ENCODE results near the gene NLRC3.

Gene NLRC3

GRCh38 chr16:3590736-3591435 lies 13.7 kb upstream of the NLRC3 start:
- no peak for DNase-seq (ENCODE audit: extremely low spot score)
- POLR2A ChIA-PET, result no interaction called here
- no peak for TF ChIP-seq SUZ12 (IDR thresholded peaks at IDR 0.05)
- TF ChIP-seq ZNF384 (IDR thresholded peaks at IDR 0.05), result no peak
- TF ChIP-seq ARNT (IDR thresholded peaks at IDR 0.05), result no peak
- no peak for TF ChIP-seq CTBP1 (IDR thresholded peaks at IDR 0.05; ENCODE audit: borderline replicate concordance)
- TF ChIP-seq TARDBP (IDR thresholded peaks at IDR 0.05), result no peak
- no peak for TF ChIP-seq HDGF (IDR thresholded peaks at IDR 0.05; ENCODE audit: borderline replicate concordance)
- no peak for TF ChIP-seq SP1 (IDR thresholded peaks at IDR 0.05)
- no peak for TF ChIP-seq NFRKB (IDR thresholded peaks at IDR 0.05)
- no peak for TF ChIP-seq FOXM1 (IDR thresholded peaks at IDR 0.05; ENCODE audit: borderline replicate concordance)
- no peak for TF ChIP-seq BHLHE40 (IDR thresholded peaks at IDR 0.05; ENCODE audit: borderline replicate concordance)
- TF ChIP-seq LEF1 (IDR thresholded peaks at IDR 0.05; ENCODE audit: borderline replicate concordance), result no peak
- TF ChIP-seq L3MBTL2 (conservative IDR thresholded peaks at IDR 0.05), result no peak
- TF ChIP-seq ELF4 (IDR thresholded peaks at IDR 0.05), result no peak
- no peak for TF ChIP-seq FOXA1 (IDR thresholded peaks at IDR 0.05)
- no peak for TF ChIP-seq PKNOX1 (IDR thresholded peaks at IDR 0.05)
- no peak for TF ChIP-seq FOXK2 (IDR thresholded peaks at IDR 0.05)
- CTCF ChIA-PET, result no interaction called here

- DNase-seq (ENCODE audit: extremely low spot score), result no peak
- ChIA-PET CTCF (no interaction called here), POLR2A (no interaction called here)
- TF ChIP-seq FOXK2 (IDR thresholded peaks at IDR 0.05), result no peak
- no peak for TF ChIP-seq LEF1 (IDR thresholded peaks at IDR 0.05; ENCODE audit: borderline replicate concordance)
- TF ChIP-seq TARDBP (IDR thresholded peaks at IDR 0.05), result no peak
- TF ChIP-seq CTBP1 (IDR thresholded peaks at IDR 0.05; ENCODE audit: borderline replicate concordance), result no peak
- TF ChIP-seq L3MBTL2 (conservative IDR thresholded peaks at IDR 0.05), result no peak
- TF ChIP-seq ARNT (IDR thresholded peaks at IDR 0.05), result no peak
- TF ChIP-seq ZNF384 (IDR thresholded peaks at IDR 0.05), result no peak
- TF ChIP-seq HDGF (IDR thresholded peaks at IDR 0.05; ENCODE audit: borderline replicate concordance), result no peak
- TF ChIP-seq BHLHE40 (IDR thresholded peaks at IDR 0.05; ENCODE audit: borderline replicate concordance), result no peak
- TF ChIP-seq FOXA1 (IDR thresholded peaks at IDR 0.05), result no peak
- TF ChIP-seq SUZ12 (IDR thresholded peaks at IDR 0.05), result no peak
These were observed 12.9 kb upstream of the NLRC3 start for GRCh38 chr16:3589991-3590701.

GRCh38 chr16:3589441-3589921 lies 12.3 kb upstream of the NLRC3 start:
- POLR2A ChIA-PET, result no interaction called here
- CTCF ChIA-PET, result no interaction called here

GRCh38 chr16:3589001-3589400 lies 11.8 kb upstream of the NLRC3 start:
- ChIA-PET CTCF (no interaction called here), POLR2A (no interaction called here)
- no peak for TF ChIP-seq FOXM1 (IDR thresholded peaks at IDR 0.05; ENCODE audit: borderline replicate concordance)
- TF ChIP-seq FOXK2 (IDR thresholded peaks at IDR 0.05), result no peak
- no peak for TF ChIP-seq BHLHE40 (IDR thresholded peaks at IDR 0.05; ENCODE audit: borderline replicate concordance)
- no peak for TF ChIP-seq ZNF384 (IDR thresholded peaks at IDR 0.05)
- no peak for DNase-seq (ENCODE audit: extremely low spot score)

More at GRCh38 chr16:3589441-3589921, 12.3 kb upstream of the NLRC3 start:
- TF ChIP-seq FOXK2 (IDR thresholded peaks at IDR 0.05), result no peak
- no peak for TF ChIP-seq BHLHE40 (IDR thresholded peaks at IDR 0.05; ENCODE audit: borderline replicate concordance)
- TF ChIP-seq HDGF (IDR thresholded peaks at IDR 0.05; ENCODE audit: borderline replicate concordance), result no peak
- TF ChIP-seq SP1 (IDR thresholded peaks at IDR 0.05), result no peak
- TF ChIP-seq FOXA1 (IDR thresholded peaks at IDR 0.05), result no peak
- TF ChIP-seq FOXM1 (IDR thresholded peaks at IDR 0.05; ENCODE audit: borderline replicate concordance), result no peak
- no peak for DNase-seq (ENCODE audit: extremely low spot score)

GRCh38 chr16:3587547-3588110 lies 10.4 kb upstream of the NLRC3 start:
- CTCF ChIA-PET, result no interaction called here
- no peak for TF ChIP-seq SP1 (IDR thresholded peaks at IDR 0.05)
- TF ChIP-seq PKNOX1 (IDR thresholded peaks at IDR 0.05), result no peak
- no peak for TF ChIP-seq FOXA1 (IDR thresholded peaks at IDR 0.05)
- no peak for TF ChIP-seq LEF1 (IDR thresholded peaks at IDR 0.05; ENCODE audit: borderline replicate concordance)

GRCh38 chr16:3584412-3584811 lies 7.2 kb upstream of the NLRC3 start:
- CTCF ChIA-PET, result no interaction called here
- POLR2A ChIA-PET, result no interaction called here
- no peak for TF ChIP-seq ZNF384 (IDR thresholded peaks at IDR 0.05)
- no peak for TF ChIP-seq FOXK2 (IDR thresholded peaks at IDR 0.05)
- TF ChIP-seq HDGF (IDR thresholded peaks at IDR 0.05; ENCODE audit: borderline replicate concordance), result no peak
- TF ChIP-seq LEF1 (IDR thresholded peaks at IDR 0.05; ENCODE audit: borderline replicate concordance), result no peak
- no peak for TF ChIP-seq BHLHE40 (IDR thresholded peaks at IDR 0.05; ENCODE audit: borderline replicate concordance)
- DNase-seq (ENCODE audit: extremely low spot score), result no peak

More at GRCh38 chr16:3587547-3588110, 10.4 kb upstream of the NLRC3 start:
- no peak for DNase-seq (ENCODE audit: extremely low spot score)
- POLR2A ChIA-PET, result no interaction called here

Measured in HEK293T (cell line).